ENCODE measurements around the gene ASTN2.

Gene ASTN2

DNA sequence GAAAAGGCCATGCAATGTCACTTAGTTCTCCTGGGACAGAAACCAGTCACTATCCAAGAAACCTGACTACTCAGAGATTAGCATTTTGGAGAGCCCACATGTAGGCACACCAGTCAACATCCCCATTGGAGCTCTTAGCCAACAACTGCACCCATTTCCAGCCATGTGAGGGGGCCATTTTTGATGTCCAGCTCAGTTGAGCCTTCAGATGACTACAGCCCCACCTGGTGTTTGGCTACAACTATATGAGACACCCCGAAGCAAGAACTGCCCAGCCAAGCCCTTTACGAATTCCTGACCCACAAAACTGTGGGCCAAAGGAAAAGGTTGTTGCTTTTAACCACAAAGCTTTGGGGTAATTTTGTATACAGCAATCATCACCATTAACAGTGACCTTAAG lies 300.1 kb downstream of the ASTN2 start:
- no peak for DNase-seq (ENCODE audit: low spot score)
- no peak for TF ChIP-seq CTCF (IDR thresholded peaks at IDR 0.05)
- Histone ChIP-seq H3K27ac (no peak overlapping the region), H3K4me3 (no peak overlapping the region)

DNA sequence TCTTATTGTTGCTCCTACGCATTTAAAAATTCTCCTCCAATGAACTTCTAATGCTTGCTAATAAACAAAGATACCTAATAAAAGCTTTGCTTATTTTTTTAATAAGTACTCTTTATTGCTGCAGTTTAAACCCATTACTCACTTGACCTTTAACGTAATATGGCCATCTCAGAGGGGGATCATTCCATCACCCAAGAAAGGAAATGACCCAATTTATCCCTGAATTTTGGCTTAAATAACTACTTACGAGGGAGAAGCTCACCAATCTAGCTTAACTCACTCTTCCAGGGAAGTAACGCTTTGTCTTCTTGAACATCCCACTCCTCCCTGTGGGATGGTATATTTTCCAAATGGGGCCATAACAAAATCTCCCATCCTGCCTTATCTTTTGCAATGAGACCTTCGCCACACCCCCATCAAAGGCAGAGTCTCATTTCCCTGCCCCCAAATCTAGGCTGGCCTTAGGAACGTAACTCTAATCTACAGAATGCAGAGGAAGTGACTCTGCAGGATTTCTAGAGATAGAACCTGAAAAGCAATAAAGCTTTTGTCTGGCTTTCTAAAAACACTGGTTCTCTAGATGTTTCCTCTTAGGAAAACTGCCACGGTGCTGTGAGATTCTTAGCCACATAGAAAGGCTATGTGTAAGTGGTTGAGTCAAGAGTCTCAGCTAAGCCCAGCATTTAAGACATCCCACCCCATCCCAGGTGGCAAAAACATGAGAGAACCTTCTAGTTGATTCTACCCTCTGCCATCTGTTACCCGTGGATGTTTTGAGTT lies 310.0 kb downstream of the ASTN2 start:
- no peak for DNase-seq (ENCODE audit: low spot score)
- no peak overlapping the region for H3K4me3 ChIP-seq
- no peak for TF ChIP-seq CTCF (IDR thresholded peaks at IDR 0.05)
- no peak overlapping the region for H3K27ac ChIP-seq

DNA sequence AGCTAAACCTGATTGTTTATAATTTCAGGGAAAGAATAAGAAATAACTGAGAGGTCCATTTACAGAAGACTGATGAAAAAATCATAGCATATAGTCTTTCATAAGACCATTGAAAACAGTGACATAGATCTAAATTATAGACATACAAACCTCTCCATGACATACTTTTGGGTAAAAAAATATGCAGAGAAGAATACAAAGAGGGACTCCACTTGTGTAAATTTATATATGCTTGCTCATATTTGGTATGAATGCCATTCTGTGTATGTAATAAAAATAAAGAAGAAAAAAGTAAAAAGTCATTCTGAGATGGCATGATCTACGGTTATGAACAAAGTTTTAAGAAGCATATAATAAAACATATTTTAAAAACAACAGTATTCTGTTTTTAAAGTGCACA lies 310.7 kb downstream of the ASTN2 start:
- Histone ChIP-seq H3K4me3 (no peak overlapping the region), H3K27ac (no peak overlapping the region)
- no peak for TF ChIP-seq CTCF (IDR thresholded peaks at IDR 0.05)
- no peak for DNase-seq (ENCODE audit: low spot score)

- Histone ChIP-seq H3K4me3 (no peak overlapping the region), H3K27ac (no peak overlapping the region)
- DNase-seq (ENCODE audit: low spot score), result no peak
- no peak for TF ChIP-seq CTCF (IDR thresholded peaks at IDR 0.05)
Observed at GRCh38 chr9:117103438-117104110, 311.3 kb downstream of the ASTN2 start.

DNA sequence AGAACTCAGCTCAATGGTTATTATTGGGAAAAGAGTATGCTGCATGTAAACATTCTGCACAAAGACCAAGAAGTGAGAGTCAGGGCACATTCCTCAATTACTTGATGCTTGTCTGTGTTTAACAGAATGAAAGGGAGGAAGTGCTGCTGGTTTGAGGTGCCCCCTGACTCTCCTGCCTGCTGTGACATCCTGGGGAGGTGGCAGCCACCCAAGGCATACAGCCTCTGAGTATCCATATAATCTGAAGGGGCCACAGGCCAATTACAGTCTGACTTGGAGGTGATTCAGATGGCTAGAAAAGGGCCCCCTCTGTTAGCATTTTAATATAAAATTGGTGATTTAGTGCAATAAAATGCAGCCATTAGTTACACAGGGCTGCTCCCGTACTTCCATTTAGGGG lies 313.8 kb downstream of the ASTN2 start:
- H3K27ac ChIP-seq, result no peak overlapping the region
- no peak overlapping the region for H3K4me3 ChIP-seq
- DNase-seq (ENCODE audit: low spot score), result no peak
- no peak for TF ChIP-seq CTCF (IDR thresholded peaks at IDR 0.05)

- H3K27ac ChIP-seq, result no peak overlapping the region
- H3K4me3 ChIP-seq, result no peak overlapping the region
- no peak for TF ChIP-seq CTCF (IDR thresholded peaks at IDR 0.05)
- DNase-seq (ENCODE audit: low spot score), result no peak
Observed at GRCh38 chr9:117098331-117098730, 316.5 kb downstream of the ASTN2 start.

DNA sequence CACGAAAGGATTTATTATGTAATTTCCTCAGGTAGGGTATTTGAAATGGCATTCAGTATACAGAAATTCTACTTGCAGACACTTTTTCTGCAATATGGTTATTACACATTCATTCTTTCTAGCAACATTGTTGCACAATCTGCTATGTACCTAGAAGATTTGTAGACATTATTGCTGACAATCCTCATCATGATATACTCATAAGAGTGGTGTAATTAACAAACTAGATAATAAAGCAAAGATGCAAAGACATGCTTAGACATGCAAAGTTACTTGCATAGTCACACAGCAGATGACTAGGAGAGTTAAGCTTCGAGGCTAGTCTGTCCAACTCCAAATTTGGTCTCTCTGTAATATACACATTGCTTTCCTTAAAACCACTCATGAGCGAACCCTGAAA lies 317.1 kb downstream of the ASTN2 start:
- Histone ChIP-seq H3K4me3 (no peak overlapping the region), H3K27ac (no peak overlapping the region)
- no peak for DNase-seq (ENCODE audit: low spot score)
- TF ChIP-seq CTCF (IDR thresholded peaks at IDR 0.05), result no peak
